Spinal cord (tissue), 10 donors: ENCODE measurements around the gene SUB1. TPM values are rescaled to one million over a fixed set of nuclear protein-coding genes. Genes with fewer than 3 reads are reported as not detected.
A peak's percentile ranks its signal among the peaks of the same experiment; 100 is the strongest.

Source experiments
- DNase-seq, 6 donors: peaks; one replicate each; pipeline versions ENCODE4 v3.0.0 to v3.0.0-alpha.2; 2013 to 2015; ENCODE audit warnings: low spot score in 6 of 6, low read depth in 4 of 6
- H3K27ac ChIP-seq: one replicate; pipeline ENCODE4 v1.5.1; 2013; ENCODE audit warnings: low read depth, low read length, control low read depth
- H3K27me3 ChIP-seq: one replicate; pipeline ENCODE4 v1.6.1; 2013; ENCODE audit warnings: low read length; ENCODE audit not compliant: control insufficient read depth, insufficient read depth
- H3K36me3 ChIP-seq: one replicate; pipeline ENCODE4 v1.6.1; 2013; ENCODE audit warnings: low read length; ENCODE audit not compliant: control insufficient read depth, insufficient read depth
- H3K4me1 ChIP-seq: one replicate; pipeline ENCODE4 v1.6.1; 2013; ENCODE audit warnings: low read length; ENCODE audit not compliant: control insufficient read depth, insufficient read depth
- H3K4me3 ChIP-seq: one replicate; pipeline ENCODE4 v1.5.1; 2013; ENCODE audit warnings: low read depth, low read length, control low read depth
- H3K9me3 ChIP-seq: one replicate; pipeline ENCODE4 v1.6.1; 2013; ENCODE audit warnings: low read length; ENCODE audit not compliant: control insufficient read depth, insufficient read depth
- WGBS: methylation state at CpG from one replicate; pipeline ENCODE4 v1.1.5; 2013; ENCODE audit warnings: missing lambda C conversion rate; ENCODE audit not compliant: insufficient coverage; 5-methylcytosine and 5-hydroxymethylcytosine counted together
- polyA plus RNA-seq, 2 donors: library from polyadenylated mRNA; unstranded; fragments of 120-200 nt; gene quantifications; one replicate each; pipeline ENCODE4 v1.2.1, GENCODE V29; 2013; ENCODE audit not compliant: insufficient read length in 2 of 2
- total RNA-seq, 2 donors: library from RNA; depleted of rRNA in 1 of 2; stranded (reverse); fragments of 120-200 nt in 1 of 2; fragments of >200 nt in 1 of 2; gene quantifications; one replicate each; pipeline versions ENCODE4 v1.2.3 to v1.2.4, GENCODE V29; 2013 to 2014
- donor health status: healthy.

SUB1 gene
- total and polyA plus RNA-seq, 4 donors, result 257 to 410 (median 339) TPM

GRCh38 chr5:32612134-32612888 lies 27.0 kb downstream of the SUB1 start:
- no peak for DNase-seq
- no peak overlapping the region for H3K27ac ChIP-seq
- H3K27me3 ChIP-seq, result no peaks in the 10 kb centered on the region
- no peaks in the 10 kb centered on the region for H3K4me1 ChIP-seq
- no peak overlapping the region for H3K4me3 ChIP-seq
- 72% methylated on average over 7 of the region's 10 CpGs for WGBS
- H3K9me3 ChIP-seq, result no peaks in the 10 kb centered on the region
- peaks cover 5% of the 10 kb centered on the region for H3K36me3 ChIP-seq

GRCh38 chr5:32613050-32613672 lies 27.8 kb downstream of the SUB1 start:
- 30% methylated on average over 2 of the region's 10 CpGs for WGBS
- DNase-seq, result peak; percentile 44 to 95 (median 78)
- H3K4me3 ChIP-seq, result no peak overlapping the region
- H3K27ac ChIP-seq, result no peak overlapping the region
- peaks cover 5% of the 10 kb centered on the region for H3K36me3 ChIP-seq
- H3K9me3 ChIP-seq, result no peaks in the 10 kb centered on the region
- H3K4me1 ChIP-seq, result no peaks in the 10 kb centered on the region
- H3K27me3 ChIP-seq, result no peaks in the 10 kb centered on the region

GRCh38 chr5:32615236-32615635 lies 29.9 kb downstream of the SUB1 start:
- H3K9me3 ChIP-seq, result no peaks in the 10 kb centered on the region
- H3K27me3 ChIP-seq, result no peaks in the 10 kb centered on the region
- H3K36me3 ChIP-seq, result peaks cover under 1% of the 10 kb centered on the region
- H3K27ac ChIP-seq, result no peak overlapping the region
- DNase-seq, result no peak
- 66% methylated on average over 2 of the region's 3 CpGs for WGBS
- H3K4me3 ChIP-seq, result no peak overlapping the region
- no peaks in the 10 kb centered on the region for H3K4me1 ChIP-seq

- Histone ChIP-seq H3K9me3 (no peaks in the 10 kb centered on the region), H3K4me1 (no peaks in the 10 kb centered on the region), H3K36me3 (no peaks in the 10 kb centered on the region), H3K27ac (no peak overlapping the region), H3K27me3 (no peaks in the 10 kb centered on the region), H3K4me3 (no peak overlapping the region)
- no peak for DNase-seq
- WGBS, result 71% methylated on average over 2 of the region's 2 CpGs
These were observed 33.6 kb downstream of the SUB1 start for GRCh38 chr5:32618962-32619361.

GRCh38 chr5:32621256-32621655 lies 35.9 kb downstream of the SUB1 start:
- H3K36me3 ChIP-seq, result no peaks in the 10 kb centered on the region
- no peaks in the 10 kb centered on the region for H3K27me3 ChIP-seq
- no peak overlapping the region for H3K27ac ChIP-seq
- no peak overlapping the region for H3K4me3 ChIP-seq
- H3K9me3 ChIP-seq, result no peaks in the 10 kb centered on the region
- H3K4me1 ChIP-seq, result no peaks in the 10 kb centered on the region
- no peak for DNase-seq
- WGBS, result 69% methylated on average over 6 of the region's 8 CpGs

GRCh38 chr5:32625106-32625505 lies 39.7 kb downstream of the SUB1 start:
- WGBS, result no CpG with 5 or more reads among the region's 3 CpGs
- H3K27ac ChIP-seq, result no peak overlapping the region
- H3K4me3 ChIP-seq, result no peak overlapping the region
- H3K4me1 ChIP-seq, result no peaks in the 10 kb centered on the region
- peak in 1 of 6 donors; percentile 46 for DNase-seq
- no peaks in the 10 kb centered on the region for H3K27me3 ChIP-seq
- no peaks in the 10 kb centered on the region for H3K9me3 ChIP-seq
- no peaks in the 10 kb centered on the region for H3K36me3 ChIP-seq

- H3K9me3 ChIP-seq, result no peaks in the 10 kb centered on the region
- no peaks in the 10 kb centered on the region for H3K27me3 ChIP-seq
- no peak for DNase-seq
- no peaks in the 10 kb centered on the region for H3K36me3 ChIP-seq
- H3K4me1 ChIP-seq, result no peaks in the 10 kb centered on the region
- H3K27ac ChIP-seq, result no peak overlapping the region
- no peak overlapping the region for H3K4me3 ChIP-seq
- 84% methylated on average over 4 of the region's 5 CpGs for WGBS
These were observed 40.2 kb downstream of the SUB1 start for GRCh38 chr5:32625547-32625946.

- no peaks in the 10 kb centered on the region for H3K9me3 ChIP-seq
- H3K27ac ChIP-seq, result no peak overlapping the region
- no peaks in the 10 kb centered on the region for H3K4me1 ChIP-seq
- peak in 1 of 6 donors; percentile 9 for DNase-seq
- no peak overlapping the region for H3K4me3 ChIP-seq
- H3K27me3 ChIP-seq, result no peaks in the 10 kb centered on the region
- H3K36me3 ChIP-seq, result no peaks in the 10 kb centered on the region
- whole genome bisulfite sequencing, result 79% methylated on average over 4 of the region's 5 CpGs
These were observed 42.0 kb downstream of the SUB1 start for GRCh38 chr5:32627219-32627870.

- Histone ChIP-seq H3K4me3 (no peak overlapping the region), H3K4me1 (no peaks in the 10 kb centered on the region), H3K27me3 (no peaks in the 10 kb centered on the region), H3K9me3 (no peaks in the 10 kb centered on the region), H3K27ac (no peak overlapping the region), H3K36me3 (no peaks in the 10 kb centered on the region)
- no peak for DNase-seq
- 81% methylated on average over 5 of the region's 8 CpGs for WGBS
These were observed 42.9 kb downstream of the SUB1 start for GRCh38 chr5:32628049-32628844.
